SH-SY5Y (cell line): ENCODE results near the gene TOM1L1.

Experiments
- GATA2 ChIP-seq: IDR thresholded peaks from 2 replicates; pipeline ENCODE4 v1.6.1; 2011; ENCODE audit warnings: mild to moderate bottlenecking, low read depth, low read length
- GATA3 ChIP-seq: IDR thresholded peaks from 2 replicates; pipeline ENCODE4 v1.6.1; 2011; ENCODE audit warnings: low read depth, mild to moderate bottlenecking, low read length, moderate library complexity

The TOM1L1 gene

GRCh38 chr17:54982399-54982798, 81.7 kb downstream of the TOM1L1 start:
- no peak for TF ChIP-seq GATA2
- TF ChIP-seq GATA3, result no peak

GRCh38 chr17:54983260-54983659, 82.6 kb downstream of the TOM1L1 start:
- TF ChIP-seq GATA2, result no peak
- TF ChIP-seq GATA3, result no peak

GRCh38 chr17:54985476-54985875, 84.8 kb downstream of the TOM1L1 start:
- no peak for TF ChIP-seq GATA2
- TF ChIP-seq GATA3, result no peak

GRCh38 chr17:54990118-54990517, 89.5 kb downstream of the TOM1L1 start:
- TF ChIP-seq GATA2 (no peak), GATA3 (no peak)

- TF ChIP-seq GATA3 (no peak), GATA2 (no peak)
These were observed 90.9 kb downstream of the TOM1L1 start for GRCh38 chr17:54991567-54991966.

GRCh38 chr17:54992797-54993639, 92.4 kb downstream of the TOM1L1 start:
- TF ChIP-seq GATA2, result no peak
- no peak for TF ChIP-seq GATA3

- no peak for TF ChIP-seq GATA3
- no peak for TF ChIP-seq GATA2
These were observed 95.8 kb downstream of the TOM1L1 start for GRCh38 chr17:54996441-54996840.

GRCh38 chr17:55002458-55002857, 101.8 kb downstream of the TOM1L1 start:
- TF ChIP-seq GATA3 (no peak), GATA2 (no peak)

- no peak for TF ChIP-seq GATA3
These were observed 103.8 kb downstream of the TOM1L1 start for GRCh38 chr17:55004484-55004883.

GRCh38 chr17:55005520-55005919, 104.9 kb downstream of the TOM1L1 start:
- TF ChIP-seq GATA3 (no peak), GATA2 (no peak)
